Activated T-cell treated with anti-CD3 and anti-CD28 coated beads, Interleukin-2, amount 50 U/mL, for 48 hours (primary cell): ENCODE data around the gene PRKAR1A.
"Not testable (repeated sequence)": the region's sequence is repeated elsewhere in the genome, so short reads cannot be mapped to it uniquely, and the experiment has no call there.

Experiments used
- DNase-seq, 2 experiments: peaks; one replicate each; pipeline ENCODE4 v3.0.0-alpha.2; 2020

The PRKAR1A gene

DNA sequence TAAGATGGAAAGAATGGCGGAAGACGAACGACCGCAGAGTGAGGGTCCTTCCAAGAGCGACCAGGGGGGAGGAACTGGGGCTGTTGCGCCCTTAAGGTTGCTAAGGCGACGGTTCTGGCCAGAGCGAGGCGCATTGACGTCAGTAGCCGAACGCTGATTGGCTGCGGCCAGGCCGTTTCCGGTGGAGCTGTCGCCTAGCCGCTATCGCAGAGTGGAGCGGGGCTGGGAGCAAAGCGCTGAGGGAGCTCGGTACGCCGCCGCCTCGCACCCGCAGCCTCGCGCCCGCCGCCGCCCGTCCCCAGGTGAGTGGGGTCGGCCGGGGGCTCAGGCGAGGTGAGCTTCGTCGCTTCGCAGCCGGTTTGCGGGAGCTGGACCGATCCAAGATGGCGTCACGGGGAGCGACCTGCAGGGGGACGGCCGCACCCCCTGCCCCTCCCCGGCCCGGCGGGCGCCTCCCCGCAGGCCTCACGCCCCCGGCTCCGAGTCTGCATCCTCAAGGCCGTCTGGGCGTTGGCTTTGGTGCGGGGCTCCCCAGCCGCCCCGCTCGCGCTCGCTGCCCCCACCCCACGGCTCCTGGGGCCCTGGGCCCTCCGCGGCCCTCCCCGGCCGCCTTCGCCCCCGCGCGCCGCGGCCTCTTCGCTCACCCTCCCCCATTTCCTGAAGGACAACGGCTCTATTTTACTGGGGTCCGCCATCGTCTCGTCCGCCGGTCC is at the start of gene PRKAR1A:
PRKAR1A (plus strand) TSS at position 184 of the 713 bp plus-strand sequence. CDS start 2,970 bp downstream, outside the sequence.
- DNase-seq: peak; percentile 91 to 93

DNA sequence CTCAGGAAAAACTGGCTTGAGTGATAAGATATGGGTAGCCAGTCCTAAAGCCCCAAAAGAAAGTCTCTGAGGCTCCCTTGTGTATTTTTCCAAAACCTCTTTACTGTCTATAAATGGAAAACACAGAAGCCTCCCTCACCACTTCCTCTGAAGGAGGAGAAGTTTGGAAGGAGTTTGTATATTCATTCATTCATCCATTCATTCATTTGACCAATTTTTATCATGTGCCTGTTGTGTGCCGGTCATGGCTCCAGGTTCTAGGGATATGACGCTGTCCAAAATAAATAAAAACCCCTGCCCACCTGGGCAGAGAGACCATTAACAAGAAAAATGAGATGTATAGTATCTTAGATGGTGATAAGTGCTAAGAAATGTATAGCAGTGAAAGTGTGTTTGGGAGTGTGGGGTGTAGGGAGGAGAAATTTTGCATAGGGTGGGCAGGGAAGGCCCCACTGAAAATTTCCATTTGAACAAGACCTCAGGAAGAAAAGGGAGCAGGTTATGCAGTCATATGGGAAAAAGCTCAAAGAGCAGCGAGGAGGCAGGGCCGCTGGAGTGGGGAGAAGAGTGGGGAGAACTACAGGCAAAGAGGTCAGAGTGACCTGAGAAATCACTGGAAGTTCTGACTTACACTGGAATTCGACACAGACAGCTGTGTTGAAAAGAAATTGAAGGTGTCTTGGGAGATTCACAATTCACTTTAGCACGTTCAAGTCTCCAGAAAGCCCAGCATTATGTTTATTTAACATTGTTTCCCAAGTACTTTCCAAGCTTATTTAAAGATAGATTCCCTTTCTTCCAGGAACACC is 48.8 kb upstream of the PRKAR1A start:
- DNase-seq: no peak

DNA sequence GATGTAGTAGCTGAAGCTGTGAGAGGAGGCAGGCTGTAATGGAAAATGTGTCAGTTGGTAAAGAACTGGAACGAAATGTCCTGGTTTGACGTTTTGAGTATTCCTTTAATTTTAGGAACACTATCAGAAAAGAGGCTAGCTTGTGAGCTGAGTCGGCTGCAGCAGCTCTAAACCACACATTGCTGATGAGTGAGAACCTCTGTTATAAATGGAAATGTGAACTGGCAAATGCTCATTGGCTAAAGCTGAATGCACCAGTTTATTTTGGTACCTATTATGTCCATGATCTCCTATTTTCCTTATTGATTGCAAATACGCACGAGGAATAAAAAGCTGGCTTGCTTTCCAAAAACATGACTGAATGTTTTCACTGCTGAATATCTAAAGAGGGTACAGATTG is 43.9 kb upstream of the PRKAR1A start:
- no peak for DNase-seq

DNA sequence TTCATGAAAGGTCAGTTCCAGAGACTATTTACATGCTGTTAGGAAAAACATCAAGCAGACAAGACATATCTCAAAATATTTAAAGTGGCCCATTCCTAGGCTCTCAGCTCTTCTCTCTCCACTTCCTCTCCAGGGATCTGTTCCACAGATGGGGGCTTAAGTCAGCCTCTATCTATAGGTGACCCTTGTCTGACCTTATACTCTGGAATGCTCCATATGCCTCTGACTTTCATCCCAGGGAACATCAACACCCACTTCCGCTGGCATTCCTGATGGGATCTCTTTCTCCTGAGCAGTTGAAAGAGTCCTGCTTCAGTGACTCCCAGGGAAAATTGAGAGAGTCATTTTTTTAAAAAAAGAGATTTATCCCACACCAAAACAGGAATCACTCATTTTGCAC is 43.4 kb upstream of the PRKAR1A start:
- DNase-seq: no peak

DNA sequence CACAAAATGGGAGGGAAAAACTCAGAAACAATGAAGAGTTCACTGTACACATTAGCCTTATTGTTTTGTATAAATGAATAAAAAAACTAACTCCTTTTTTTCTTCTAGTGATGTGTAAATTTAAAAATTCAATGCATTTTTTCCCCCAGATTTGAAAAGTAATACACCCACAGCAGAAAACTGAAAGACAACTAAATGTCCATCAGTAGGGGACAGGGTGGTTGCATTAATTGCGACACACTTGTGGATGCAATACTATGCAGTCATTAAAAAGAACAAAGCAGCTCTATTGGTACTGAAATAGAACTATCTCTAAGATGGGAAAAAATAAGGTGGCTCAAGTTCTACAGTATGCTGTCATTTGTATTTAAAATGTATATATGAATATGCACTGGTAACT is 41.3 kb upstream of the PRKAR1A start:
- DNase-seq: no peak

DNA sequence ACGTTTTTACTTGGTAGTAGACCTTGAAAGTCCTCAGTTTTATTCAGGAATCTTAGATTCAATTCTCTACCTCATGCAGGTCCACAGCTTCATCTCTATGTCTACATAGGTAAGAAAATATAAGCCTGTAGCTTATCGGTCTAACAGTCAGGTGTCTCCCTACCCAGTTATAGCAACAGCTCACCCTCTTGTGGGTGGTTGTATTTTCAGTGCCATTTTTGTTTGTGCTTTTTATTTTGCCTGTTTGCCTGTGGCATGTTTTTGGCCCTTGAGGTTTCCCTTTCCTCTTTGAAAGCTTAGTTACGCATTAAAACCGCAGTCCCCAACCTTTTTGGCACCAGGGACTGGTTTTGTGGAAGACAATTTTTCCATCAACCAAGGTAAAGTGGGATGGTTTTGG is 31.3 kb upstream of the PRKAR1A start:
- DNase-seq: no peak

DNA sequence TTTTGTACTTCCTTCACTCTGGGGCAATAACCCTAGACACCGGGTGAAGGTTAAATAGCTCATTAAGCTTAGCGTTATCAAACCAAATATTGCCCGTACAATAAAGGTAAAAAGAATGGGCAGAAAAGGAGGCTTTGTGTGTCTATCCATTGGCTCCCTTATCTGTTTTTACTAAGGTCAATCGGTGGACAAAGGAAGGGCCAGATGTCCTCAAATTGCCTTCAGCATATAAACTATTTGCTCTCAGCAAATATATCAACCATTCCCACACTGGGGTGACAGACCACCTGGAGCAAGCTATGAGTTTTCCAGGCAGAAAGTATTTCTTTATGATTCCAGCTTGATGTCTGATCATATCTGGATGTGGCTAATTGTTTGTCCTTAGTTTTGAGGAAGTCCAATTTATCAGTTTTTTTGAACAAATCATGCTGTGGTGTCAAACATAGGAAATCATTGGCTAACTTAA is 29.6 kb upstream of the PRKAR1A start:
- no peak for DNase-seq

DNA sequence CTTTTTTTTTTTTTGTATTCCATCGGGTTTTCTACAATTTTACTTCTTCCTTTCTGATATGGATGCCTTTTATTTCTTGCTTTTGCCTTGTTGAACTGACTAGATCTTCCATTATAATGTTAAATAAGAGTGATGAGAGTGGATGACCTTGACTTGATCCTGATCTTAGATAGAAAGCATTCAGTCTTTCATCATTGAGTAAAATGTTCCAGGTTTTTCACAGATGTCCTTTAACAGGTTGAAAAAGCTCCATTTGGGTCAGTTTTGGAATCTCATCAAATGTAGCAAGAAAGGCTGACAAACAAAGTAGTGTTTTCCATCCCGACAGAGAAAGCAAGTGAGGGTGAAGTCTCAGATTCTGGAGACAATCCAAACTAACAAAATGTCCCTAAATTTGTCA is 27.8 kb upstream of the PRKAR1A start:
- no peak for DNase-seq

DNA sequence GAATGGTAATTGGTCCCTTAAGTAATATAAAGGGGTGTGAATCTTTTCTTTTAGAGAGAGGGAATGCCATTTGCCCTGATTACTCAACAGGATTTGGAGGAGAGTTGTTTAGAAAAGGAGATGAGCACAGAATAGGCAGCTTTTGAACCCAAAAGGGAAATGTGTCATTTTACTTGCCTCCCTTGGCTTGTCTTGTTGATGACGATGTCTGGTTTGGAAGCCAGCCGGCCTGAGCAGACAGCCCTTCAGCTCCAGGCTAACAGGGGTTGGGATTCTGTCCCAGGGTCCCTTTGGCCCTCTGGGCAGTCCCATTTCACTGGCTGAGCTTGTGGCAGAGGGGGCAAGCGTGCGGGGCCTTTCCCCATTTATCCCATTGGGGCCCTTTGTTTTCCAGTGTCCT is 22.3 kb upstream of the PRKAR1A start:
- DNase-seq: no peak

DNA sequence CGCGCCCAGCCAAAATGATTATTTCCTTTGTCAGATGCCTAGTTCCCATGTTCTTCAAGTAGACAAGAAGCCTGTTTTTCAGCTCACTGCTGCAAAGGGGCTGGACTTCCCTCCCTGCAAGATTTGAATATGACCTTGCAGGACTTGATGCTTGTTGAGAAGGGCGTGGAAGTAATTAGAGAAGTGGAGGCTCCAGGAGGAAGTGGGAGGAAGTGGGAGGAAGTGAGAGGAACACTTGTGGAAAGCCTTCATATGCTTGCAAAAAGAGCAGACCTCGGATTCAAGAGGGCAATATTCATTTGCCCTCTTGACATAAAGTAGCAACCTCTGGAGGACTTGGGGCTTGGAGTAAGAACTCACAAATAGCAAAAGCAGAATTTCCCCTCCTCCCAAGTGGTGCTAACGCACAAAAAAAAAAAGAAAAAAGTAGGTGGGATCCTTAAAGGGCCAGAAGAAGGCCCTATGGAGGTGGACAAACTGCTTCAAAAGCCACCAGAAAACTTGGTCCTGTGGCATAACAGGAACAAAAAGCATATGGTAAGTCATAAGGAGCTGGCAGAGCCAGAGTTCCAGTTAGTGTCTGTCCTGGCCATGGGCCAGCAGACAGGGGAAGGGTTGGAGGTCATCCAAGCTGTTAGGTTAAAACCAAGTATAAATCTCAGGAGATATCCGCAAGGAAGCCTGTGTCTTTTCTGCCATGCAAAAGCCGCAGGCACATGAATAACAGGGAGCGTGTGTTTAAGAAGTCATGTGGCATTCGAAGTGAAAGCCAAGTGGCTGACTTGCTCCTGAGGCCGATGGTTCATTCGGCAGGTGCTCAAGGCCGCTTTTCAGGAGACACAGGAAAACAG is 20.6 kb upstream of the PRKAR1A start:
- no peak for DNase-seq

DNA sequence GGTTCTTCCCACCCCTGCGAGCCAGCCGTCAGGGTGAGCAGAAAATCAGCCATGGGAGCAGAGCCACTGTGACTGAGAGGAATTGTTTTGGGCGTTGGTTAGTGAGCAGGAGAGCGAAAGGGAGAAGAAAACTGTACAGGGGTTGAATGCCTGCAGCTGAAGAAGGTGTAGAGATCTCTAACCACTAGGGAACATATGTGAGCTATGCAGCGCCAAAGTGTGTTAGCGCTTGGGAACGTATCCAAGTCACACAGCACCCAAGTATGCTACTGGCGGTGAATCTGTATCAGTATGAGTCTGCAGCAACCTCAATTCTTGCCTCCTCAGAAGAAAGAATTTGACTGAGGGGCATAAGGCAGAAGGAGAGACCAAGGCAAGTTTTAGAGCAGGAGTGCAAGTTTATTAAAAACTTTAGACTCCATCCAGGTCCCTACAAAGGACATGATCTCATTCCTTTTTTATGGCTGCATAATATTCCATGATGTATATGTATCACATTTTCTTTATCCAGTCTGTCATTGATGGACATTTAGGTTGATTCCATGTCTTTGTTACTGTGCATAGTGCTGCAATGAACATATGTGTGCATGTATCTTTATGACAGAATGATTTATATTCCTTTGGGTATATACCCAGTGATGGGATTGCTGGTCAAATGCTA is 19.7 kb upstream of the PRKAR1A start:
- not testable (repeated sequence) for DNase-seq

DNA sequence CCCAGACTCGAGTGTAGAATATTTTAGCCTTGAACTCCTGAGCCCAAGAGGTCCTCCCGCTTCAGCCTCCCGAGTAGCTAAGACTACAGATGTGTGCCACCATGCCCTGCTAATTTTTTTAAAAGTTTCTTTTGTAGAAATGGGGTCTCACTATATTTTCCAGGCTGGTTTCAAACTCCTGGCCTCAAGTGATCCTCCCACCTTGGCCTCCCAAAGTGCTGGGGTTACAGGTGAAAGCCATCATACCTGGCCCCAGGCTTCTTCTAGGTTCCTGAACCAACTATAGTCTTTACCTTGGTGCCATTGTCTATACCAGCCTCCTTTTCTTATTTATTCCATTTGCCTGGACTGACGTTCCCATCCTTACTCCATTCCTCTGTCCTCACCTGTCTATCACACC is 17.1 kb upstream of the PRKAR1A start:
- no peak for DNase-seq

DNA sequence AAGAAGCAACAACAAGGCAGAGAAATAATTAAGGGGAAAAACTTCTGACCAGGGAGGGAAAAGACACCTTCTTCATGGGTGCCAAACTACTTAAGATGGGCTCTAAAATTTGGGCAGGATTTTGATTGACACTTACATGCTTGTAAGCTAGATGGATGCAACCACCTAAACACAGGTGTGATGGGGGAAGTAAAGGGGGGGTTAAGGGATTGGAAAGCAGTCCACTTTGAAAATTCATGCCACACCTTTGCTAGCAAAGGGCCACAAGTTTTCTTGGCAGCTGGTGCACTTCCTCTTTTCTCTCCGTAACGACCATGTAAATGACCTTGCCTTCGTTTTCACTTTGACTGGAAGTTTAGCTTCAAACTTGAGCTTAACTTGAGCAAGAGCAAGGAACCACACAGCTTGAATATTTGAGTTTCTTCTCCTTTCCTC is 14.3 kb upstream of the PRKAR1A start:
- no peak for DNase-seq

DNA sequence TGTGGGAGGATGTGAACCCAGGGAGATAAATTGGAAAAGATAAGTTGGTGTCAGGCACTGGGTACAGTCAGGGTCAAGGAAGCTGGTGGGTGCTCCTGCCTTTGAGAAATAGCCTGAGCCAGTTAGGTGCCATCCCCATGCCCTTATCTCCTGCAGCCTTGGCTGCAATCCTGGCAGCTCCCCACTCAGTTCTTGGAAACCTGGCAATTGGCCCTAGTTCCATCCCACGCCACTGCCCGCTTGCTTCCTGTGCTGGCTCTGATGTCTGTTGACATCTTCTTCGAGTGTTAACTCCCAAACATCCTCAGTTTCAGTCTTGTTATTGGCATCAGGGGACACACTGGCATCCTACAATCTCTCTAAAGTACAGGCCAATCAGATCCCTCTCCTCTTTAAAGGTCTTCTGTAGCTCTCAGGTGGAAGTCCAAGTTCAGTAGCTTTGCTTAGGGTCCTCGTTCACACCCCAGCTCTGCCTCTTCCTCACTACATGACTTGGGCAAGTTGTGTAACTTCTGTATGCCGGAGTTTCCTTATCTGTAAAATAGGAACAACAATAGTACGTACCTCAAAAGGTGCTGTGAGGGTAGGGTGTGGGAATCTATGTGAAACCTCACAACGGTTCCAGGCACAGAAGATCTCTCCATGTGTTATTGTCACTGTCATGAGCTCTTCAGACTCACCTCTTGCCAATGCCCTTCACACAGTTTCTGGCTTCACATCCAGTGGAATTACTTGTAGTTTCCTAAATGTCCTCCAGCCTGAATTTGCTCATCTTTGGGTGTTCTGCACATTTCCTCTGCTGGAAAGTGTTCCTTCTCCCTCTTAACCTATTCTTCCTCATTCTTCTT is 13.5 kb upstream of the PRKAR1A start:
- no peak for DNase-seq

DNA sequence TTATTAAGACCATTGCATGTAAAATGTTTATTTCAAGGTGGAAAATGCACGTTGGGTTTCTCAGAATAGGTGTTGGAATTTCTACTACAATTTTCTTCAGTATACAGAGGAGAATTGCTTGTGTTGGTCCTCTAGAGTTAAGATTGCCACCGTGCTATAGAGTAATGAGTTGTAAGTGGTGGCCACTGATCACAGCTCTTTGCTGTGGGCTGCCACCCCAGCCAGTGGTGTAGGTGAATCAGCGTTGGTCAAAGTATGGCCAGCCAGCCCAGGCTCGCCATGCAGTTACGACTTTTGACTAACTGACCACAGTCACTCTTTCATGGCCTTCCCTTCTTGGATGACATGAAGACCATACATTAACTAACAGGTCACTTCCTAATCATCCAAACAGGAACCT is 12.6 kb upstream of the PRKAR1A start:
- no peak for DNase-seq

DNA sequence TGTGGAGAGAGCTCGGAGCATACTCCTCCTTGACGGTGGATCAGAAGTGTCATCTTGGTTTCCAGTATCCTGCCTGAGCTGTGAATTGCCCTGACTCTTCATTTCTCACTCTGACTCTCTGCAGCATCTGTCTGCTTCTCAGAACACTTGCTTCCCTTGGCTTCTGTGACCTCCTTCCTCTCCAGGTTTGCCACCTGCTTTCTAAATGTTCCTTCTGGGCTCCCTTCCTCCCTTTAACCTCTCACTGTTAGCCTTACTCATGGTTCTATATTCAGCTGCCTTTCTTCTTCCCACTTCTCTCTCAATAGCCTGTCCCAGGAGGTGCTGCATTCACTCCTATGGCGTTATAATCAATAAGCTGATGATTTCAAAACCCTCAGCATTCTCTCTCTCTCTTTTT is 11.2 kb upstream of the PRKAR1A start:
- DNase-seq: no peak

DNA sequence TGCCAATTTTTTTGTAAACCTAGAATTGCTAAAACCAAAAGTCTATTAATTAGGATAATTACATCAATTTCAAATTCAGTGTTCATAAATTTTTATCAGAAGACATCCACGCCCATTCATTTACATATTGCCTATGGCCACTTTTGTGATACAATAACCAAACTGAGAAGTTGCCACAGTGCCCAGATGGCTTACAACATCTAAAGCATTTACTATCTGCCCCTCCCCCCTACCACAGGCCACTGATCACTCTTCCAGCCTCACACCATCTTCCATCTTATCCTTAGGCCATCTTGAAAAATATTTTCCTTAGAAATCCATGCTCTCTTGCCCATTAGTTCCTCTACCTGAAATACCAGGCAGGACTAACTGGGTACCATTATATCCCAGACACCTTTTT is 6.3 kb upstream of the PRKAR1A start:
- DNase-seq: no peak

DNA sequence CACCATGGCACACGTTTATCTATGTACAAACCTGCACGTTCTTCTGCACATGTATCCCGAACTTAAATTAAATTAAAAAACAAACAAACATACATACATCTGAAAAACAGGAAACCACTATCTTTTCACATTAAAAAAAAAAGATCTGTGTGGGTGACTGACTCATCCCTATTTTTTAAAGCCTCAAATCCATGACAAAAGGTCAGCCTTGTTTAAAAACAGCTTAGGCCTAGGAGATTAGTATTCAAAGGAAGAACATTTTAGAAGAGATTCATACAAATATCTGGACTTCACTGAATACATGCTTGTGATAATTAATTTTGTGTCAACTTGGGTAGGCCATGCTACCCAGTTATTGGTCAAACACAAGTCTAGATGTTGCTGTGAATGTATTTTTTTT is 4.7 kb upstream of the PRKAR1A start:
- DNase-seq: no peak

DNA sequence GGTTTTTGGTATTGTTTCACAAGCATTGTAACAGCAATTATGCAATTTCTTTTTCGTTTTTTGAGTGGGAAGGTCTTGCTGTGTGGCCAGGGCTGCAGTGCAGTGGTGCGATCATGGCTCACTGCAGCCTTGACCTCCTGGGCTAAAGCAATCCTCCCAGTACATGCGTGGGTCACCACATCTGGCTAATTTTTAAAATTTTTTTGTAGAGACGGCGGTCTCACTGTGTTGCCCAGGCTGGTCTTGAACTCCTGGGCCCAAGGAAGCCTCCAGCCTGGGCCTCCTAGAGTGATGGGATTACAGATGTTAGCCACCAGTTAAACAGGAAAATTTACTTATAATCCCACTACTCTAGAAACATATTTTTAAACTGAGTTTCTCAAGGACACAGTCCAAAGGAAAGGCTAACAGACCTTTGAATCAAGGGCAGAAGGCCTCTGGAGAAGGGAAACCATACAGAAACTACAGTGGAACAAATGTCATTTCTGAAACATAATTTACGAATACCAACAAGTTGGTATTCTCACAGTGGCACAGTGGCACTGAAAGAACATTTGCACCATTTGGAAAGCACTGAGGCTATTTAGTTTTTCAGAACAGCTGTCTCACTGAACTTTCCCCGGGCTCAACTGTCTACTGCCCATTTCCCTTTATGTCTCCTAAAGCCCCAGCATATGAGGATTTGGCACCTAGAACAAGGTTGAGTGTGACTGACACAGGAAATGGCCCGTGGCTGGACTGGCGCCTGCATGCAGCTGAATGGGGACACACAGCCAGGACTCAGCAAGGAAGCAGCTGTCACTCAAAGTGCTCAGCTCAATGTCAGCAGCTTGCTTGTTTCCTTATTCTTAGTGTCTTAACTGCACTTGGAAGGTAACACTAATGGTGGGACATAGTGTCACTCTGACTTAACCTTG is 2.8 kb upstream of the PRKAR1A start:
- DNase-seq: no peak

DNA sequence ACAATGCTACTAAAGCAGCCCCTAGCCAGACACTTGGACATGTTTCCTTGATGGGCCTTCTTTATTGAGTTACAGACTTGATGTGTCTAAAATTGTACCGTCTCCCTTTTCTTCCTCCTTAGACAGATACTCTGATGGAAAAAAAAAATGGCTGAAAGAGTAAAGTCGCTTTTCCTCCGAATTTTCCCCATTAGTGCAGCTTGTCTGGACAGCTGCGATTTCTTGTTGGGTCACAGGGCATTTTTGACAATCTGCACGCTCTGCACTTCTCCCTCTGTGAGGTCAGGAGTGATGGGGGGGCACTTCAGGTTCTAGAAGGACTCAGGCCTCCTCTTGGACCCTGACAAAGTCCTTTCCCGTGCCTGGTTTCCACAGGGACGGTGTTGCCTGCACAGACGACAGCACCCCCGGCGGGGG is 968 bp upstream of the PRKAR1A start:
- no peak for DNase-seq
